HG02642 (cell line): ENCODE measurements around the gene CDC42EP2.

Source experiments
- ATAC-seq: cut with Tn5 transposase; IDR thresholded peaks from one replicate; pipeline ENCODE4 v1.9.1; 2021; ENCODE audit warnings: mild to moderate bottlenecking; ENCODE audit not compliant: unreplicated experiment, poor library complexity

The CDC42EP2 gene

DNA sequence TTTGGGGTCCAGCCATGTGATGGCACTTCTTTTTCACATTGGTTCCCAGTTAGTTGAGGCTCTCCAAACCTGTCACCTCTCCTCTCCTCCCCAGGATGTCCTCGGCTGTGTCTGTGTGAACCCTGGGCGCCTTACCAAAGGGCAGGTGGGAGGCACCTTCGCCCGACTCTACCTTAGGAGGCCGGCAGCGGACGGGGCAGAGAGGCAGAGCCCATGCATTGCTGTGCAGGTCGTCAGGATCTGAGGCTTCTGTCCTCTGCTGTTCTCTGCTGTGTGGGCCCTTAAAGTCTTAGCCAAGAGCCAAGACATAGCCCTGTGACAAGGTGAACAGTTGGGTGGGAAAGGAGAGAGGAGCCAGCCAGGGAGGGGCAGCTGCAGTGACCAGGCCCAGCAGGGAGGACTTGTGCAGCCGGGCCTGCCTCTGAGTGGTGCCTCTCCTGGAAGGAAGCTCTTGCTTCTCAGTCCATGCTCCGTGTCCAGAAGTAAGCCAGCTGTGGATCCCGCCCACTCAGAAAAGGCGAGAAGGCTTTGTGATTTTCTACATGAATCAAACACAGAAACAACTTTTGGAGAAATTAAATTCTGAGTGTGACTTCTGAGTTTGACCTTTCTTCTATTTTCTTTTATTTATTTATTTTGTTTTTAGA is 17.5 kb upstream of the CDC42EP2 start:
- no peak for ATAC-seq

- no peak for ATAC-seq
Observed at GRCh38 chr11:65298131-65298535, 16.5 kb upstream of the CDC42EP2 start.

DNA sequence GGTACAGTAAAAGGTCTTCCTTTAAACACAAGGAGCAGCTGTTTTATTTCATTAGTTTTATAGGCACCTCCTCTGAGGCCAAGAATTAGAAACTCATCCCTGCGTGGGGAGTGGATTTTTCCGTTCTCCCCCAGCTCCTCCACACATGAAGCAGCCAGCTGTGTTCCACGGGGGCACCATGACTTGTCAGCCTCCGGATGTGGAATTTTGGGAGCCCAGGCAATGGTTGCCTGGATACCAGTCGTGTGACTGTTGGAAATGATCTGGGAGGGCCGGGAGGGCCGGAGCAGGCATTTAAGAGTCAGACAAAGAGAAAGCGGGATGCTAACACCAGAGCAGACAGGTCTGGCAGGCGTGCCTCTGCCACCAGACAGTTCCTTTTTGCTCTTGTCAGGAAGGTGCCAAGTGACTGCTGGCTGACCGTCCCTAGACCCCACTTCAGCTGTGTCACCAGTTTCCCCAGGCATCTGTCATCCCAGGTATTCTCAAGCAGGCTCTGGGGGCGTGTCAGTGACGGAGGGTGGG is 15.9 kb upstream of the CDC42EP2 start:
- ATAC-seq = no peak

DNA sequence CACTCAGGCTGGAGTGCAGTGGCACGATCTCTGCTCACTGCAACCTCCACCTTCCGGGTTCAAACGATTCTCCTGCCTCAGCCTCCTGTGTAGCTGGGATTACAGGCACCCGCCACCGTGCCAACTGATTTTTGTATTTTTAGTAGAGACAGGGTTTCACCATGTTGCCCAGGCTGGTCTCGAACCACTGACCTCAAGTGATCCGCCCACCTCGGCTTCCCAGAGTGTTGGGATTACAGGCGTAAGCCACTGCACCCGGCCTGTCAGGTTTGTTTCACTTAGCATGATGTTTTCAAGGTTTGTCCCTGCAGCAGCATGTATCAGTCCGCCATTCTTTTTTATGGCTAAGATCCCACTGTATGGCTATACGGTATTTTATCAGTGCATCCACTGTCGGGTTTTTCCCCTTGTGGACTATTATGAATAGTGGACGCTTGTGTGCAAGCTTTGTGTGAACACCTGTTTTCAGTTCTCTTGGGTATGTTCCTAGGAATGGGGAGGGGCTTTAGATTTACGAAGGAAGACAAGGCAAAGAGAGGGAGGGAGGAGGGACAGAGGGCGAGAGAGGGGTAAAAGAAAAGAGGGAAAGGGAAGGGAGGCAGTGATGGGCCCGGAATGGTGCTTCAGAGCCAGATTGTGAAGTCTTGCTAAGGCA is 13.9 kb upstream of the CDC42EP2 start:
- no peak for ATAC-seq

GRCh38 chr11:65301491-65302329 is 13.0 kb upstream of the CDC42EP2 start:
- ATAC-seq = no peak

DNA sequence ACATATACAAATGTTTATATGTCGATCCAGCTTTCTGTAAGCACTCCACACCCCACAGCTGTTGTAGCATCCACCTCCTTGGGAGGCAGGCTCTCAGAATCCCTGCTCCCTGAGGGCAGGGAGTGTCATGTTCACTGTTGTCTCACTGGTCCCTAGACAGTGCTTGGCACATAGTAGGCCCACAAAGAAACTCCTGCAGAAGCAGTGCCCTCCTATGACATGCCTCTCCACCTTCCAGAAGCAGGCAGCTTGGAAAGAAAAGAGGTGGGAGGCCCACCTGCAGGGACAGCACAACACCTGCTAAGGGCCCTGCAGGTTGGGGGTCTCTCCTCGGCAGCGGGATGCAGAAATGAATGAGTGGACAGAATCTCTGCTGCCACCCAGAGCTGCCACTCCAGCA is 11.1 kb upstream of the CDC42EP2 start:
- ATAC-seq = no peak

DNA sequence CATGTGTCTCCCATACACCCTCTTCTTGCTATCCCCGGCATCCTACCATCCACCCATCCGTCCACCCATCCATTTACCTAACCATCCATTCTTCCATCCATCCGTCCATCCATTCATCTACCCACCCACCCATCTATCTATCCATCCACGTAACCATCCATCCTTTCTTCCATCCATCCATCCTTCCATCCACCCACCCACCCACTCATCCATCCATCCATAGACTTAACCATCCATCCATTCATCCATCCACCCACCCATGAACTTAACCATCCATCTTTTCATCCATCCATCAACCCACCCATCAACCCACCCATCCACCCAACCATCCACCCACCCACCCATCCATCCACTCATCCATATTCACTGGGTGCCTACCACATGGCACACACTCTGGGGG is 10.6 kb upstream of the CDC42EP2 start:
- no peak for ATAC-seq

DNA sequence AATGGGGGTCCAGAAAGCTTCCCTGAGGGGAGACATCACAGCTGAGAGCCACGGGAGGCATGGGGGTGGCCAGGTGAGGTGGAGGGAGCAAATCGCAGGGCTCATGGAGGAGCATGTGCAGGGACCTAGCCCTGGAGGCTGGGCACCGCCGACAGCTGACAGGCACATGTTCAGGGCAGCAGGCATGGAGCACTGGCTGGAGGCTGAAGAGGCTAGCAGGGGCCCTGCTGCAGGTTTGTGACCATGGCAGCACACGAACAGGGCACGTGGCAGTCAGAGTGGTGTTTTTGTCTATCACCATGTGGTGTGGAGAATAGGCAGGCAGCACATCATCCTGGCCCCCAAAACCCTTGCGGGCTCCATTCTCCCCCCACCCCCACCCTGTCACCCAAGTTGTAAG is 10.1 kb upstream of the CDC42EP2 start:
- ATAC-seq = no peak

- ATAC-seq = no peak
Observed at GRCh38 chr11:65305501-65306268, 9.0 kb upstream of the CDC42EP2 start.

DNA sequence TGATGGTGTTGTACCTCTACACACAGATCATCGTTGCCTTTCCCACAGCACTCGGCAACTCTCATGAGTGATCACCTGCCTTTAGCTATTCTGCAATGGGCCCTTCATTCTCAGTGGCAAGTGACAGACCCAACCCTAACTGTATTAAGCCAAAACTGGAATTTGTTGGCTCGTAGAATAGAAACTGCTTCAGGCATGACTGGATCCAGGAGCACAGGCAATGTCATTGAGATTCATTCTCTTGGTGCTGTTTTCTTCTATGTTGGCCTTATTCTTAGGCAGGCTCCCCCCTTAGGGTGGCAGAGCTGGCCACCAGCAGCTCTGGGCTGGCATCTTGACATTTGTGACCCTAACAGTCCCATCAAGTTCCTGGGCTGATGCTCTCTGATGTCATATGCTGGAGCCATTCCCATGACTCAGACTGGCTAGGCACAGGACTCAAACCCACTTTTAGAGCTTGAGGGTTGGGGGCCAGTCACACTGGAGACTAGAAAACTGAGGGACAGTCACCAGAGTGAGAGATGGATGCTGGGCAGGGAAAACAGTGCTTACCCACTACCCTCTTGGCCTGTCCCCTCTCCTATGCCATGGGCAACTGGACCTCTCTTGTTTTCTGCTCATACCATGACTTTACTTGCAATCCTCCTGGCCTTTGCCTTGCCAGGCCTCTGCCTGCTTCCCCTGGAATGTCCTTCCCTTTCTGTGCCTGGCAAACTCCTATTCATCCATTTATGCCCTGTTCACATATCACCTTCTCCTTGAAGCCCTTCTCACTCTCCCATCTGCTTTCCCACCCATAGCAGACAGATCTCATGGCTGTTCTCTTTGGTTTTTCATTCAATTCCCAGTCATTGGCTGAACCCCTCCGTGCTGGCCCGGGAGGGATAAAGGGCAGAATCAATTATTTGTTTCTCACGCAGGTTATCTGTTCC is 7.1 kb upstream of the CDC42EP2 start:
- no peak for ATAC-seq

DNA sequence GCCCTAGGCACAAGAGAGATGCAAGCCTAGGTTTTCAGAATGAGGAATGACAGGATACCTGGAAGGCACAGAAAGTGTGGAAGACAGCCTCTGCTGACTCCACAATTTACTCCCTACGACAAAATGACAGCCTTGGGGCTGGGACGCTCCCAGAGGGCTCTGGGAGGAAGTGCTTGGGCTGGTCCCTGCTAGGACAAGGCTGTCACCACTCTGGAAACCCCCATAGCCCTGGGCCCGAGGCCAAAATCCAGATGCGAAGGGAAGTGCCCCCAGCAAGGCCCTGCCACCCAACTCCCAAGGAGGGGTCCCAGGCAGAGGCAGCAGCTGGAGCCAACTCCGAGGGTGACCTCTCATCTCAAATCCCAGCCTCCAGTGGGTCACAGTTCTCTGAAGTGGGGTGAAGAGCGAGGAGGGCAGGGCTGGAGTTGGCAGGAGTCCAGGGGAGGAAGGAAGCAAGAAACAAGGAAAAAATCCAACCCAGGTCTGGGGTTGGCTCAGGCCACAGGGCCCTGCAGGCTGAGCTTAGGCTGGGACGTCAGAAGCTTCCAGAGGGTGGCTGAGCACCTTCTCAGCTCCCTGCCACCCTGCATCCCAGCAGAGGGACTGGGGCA is 6.3 kb upstream of the CDC42EP2 start:
- no peak for ATAC-seq

DNA sequence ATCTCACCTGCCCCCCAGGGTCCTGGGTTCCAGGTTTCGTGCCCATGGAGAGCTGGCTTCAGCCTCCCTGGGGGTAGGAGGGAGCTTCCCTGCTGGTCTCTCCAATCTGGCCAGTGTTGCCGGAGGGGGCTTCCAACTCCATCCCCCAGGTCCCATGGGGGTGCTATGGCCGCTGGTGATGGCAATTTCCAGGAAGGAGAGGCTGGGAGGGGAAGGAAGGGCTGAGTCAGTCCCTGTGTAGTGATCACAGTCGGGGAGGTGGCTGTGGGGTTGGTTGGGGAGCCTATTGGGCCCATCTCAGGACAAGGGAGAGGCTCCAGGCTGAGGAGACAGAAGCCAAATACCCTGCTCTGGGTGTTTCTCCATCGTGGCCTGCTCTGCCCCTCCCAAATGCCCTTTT is 5.7 kb upstream of the CDC42EP2 start:
- no peak for ATAC-seq

DNA sequence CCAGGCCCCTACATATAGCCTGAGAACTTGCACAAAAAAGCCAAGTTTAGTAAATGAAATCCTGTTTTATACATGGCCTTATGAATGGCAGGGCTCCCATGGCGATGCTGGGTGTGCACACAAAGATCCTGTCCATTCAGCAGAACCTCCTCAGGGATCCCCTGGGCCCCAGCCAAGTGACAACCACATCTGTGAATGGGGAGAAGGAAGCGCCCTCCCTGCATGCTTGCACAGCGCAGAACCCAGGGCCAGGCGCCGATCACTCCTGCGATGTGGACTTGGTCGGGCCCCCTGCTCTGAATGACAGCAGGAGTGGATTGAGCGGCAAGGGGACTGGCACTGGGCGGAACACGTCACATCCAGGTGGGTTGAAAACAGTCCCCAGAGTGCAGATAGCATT is 4.5 kb upstream of the CDC42EP2 start:
- ATAC-seq = no peak

DNA sequence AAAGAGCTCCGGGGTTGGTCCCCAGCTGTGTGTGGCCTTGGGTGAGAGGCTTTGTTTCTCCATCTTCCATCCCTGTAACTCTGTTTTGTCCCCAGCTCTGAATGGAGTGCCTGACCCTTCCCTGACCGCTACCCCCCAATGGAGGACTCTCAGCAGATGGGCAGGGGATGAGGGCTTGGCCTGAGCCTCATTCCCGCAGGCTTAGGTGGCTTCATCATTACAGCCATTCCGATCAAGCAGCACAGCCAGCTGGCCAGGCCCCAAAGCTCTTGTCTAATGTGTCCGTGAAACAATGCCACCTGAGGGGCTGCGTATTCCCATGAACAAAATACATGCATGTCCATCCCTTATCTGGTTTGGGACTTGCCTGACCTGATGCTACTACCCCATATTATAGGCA is 3.9 kb upstream of the CDC42EP2 start:
- ATAC-seq = no peak

DNA sequence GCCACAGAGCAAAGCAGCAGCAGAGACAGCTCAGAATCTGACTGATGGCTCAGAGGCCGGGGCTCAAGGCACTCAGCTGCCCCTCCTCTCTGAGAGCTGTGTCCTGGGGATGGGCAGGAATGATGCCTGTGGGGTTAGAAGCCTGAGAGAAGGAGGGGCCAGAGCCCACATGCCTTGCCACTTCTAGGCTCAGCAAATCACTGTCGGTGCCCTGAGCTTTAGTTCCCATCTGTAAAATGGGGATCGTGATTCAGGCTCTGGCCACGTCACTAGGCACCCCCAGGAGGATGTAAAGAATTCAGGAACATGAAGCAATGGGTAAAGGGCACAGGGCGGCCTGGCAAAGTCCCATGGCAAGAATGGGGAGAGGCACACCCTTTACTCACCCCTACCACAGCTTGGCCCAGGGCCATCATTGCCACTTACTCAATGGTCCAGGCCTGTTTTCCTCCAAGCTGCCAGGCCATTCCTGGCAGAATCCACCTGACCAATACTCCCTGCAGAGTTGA is 3.4 kb upstream of the CDC42EP2 start:
- ATAC-seq = no peak

DNA sequence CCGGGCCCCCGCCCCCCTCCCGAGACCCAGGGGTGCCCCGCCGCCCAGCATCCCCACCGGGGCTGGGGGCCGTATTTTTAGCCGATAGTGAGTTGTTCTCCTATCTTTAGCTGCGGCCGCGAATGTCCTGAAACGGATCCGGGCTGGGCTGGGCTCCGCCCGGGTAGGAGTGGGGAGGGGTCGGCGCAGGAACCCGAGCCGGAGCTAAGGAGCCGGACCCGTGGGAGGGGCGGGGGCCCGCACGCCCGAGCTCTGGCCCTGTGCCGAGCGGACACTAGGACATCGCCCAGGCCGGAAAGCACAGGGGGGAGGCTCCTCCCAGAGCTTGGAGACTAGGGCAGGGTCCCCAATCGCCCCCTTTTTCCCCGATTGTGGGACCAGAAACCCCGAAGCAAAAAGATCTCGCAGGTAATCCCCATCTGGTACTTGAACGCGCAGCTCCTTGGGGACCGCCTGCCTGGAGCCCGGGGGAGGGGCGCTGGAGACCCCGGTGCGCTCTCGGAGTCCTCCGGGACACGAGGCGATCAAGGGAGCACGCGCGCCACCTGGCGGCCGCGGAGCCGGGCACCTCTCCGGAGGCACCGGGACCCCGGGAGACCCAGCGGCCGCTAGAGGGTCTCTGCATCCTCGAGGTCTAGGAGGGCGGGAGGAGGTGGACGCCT is 669 bp downstream of the CDC42EP2 start:
- peak; percentile 50 for ATAC-seq

- no peak for ATAC-seq
Observed at GRCh38 chr11:65315866-65316226, 1.2 kb downstream of the CDC42EP2 start.

DNA sequence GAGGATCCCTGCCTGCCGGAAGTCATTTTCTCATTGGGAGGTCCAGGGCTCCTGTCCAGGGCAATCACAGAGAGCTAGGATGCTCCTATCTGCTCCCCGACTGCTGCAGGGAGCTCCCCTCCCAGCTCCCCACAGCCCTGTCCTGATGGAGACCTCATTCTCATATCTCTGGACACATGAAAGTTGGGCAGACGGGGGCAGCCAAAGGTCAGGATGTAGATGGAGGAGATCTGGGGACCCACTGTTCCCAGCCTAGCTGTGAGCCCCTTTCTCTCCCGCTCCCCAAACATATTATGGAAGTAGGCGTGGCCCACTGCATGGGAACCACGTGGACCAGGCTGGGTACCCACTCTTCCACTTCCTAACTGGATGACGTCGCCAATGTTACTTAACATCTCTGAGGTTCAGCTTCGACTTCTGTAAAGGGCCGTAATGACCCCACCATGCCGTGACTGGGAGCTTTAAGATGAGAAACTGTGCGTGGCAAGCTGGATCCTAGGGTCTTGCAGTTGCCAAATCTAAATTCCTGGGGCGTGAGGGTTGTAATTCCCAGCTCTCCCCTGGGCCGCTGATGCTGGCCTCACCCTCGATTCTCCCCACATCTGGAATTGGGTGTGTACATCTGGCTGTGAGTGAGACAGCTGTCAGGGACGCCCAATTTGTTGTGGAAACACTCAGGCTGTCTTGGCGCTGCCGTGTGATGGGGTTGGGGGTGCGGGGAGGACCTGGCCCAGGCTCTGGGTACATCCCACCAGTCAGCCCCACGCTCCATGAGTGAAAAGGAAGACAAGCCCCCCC is 1.8 kb downstream of the CDC42EP2 start:
- ATAC-seq = no peak
